ENCODE results near the gene PRKCB.

PRKCB gene

DNA sequence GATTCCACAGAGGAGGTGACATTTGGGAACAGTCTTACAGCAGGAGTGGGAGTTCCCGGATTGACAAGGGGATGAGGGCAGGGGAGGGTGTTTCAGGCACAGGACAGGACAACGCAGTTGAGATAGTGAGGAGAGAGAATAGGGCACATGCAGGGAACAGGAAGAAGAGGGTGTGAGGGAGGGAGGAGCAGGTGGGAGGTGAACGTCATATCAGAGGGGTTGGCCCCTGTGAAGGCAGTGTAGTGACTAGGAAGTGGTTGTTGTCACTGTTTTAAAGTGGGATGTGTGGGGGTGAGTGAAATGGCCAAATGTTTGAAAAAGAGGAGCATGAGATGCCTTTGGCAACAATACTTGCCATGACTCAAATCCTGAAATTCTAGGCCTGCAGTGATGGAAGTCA is 12.2 kb downstream of the PRKCB start:
- Histone ChIP-seq H4K20me1 (no peaks in the 10 kb centered on the region), H3K4me2 (no peak overlapping the region), H3K9ac (no peak overlapping the region), H3K4me1 (peaks cover 9% of the 10 kb centered on the region), H3K36me3 (no peaks in the 10 kb centered on the region), H3K27me3 (no peaks in the 10 kb centered on the region), H3K27ac (no peak overlapping the region), H3K4me3 (no peak overlapping the region), H3K9me3 (peaks cover 14% of the 10 kb centered on the region)
- TF ChIP-seq Cebpa-rat (IDR thresholded peaks at IDR 0.05), result no peak

DNA sequence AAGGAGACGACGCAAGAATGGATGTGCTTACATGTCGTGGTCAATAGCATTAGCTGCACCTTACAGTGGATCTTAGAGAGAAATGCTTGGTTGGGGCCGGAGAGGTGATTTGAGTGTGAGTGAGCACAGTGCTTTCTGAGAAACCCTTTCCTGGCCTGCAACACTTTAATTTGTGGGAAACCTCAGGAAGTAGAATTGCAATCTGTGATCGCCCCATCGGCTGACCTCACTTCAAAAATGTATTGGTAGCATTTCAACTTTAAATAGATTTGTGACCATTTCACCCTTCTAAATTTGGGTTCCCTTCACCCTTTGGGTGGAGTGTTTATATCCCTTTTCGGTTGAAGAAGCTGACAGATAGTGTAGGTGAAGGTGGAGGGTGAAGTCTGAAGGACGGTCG is 13.2 kb downstream of the PRKCB start:
- no peaks in the 10 kb centered on the region for H4K20me1 ChIP-seq
- H3K36me3 ChIP-seq, result no peaks in the 10 kb centered on the region
- H3K9ac ChIP-seq, result no peak overlapping the region
- H3K4me3 ChIP-seq, result no peak overlapping the region
- peaks cover 14% of the 10 kb centered on the region for H3K4me1 ChIP-seq
- TF ChIP-seq Cebpa-rat (IDR thresholded peaks at IDR 0.05), result no peak
- H3K9me3 ChIP-seq, result peaks cover 18% of the 10 kb centered on the region
- no peak overlapping the region for H3K4me2 ChIP-seq
- no peaks in the 10 kb centered on the region for H3K27me3 ChIP-seq
- H3K27ac ChIP-seq, result no peak overlapping the region

DNA sequence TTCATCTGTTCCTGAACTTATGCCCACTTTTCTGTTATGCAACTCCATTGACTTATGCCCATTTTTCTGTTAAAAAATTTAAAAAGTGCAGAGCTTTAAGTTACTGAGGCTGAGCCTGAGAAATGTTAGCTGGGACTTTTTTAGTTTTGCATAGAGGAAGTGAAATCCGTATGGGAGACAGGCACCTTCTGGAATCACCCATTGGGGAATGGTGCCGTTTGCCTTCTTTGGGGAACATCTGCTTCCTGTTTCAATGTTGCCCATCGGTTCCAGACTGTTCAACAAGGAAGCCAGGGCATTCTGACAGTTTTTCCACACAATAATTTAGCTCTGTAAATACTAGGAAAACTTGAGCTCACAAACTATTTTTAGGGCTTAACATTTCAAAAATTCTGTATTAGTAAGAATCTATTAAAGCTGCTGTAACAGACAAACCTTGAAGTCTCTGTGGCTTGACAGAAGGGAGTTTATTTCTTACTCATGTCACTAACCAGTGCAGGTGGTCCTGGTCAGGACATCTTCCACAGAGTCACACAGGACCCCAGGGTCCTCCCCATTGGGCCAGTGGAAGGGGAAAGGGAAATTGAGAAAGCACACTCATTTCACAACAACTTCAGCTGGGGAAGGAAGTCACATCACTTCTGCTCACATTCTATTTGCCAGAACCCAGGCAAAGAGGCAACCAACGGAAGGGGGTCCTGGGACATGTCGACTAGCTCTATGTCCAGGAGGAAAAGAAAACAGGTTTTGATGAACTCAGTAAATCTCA is 17.2 kb downstream of the PRKCB start:
- H3K4me3 ChIP-seq, result no peak overlapping the region
- H3K4me2 ChIP-seq, result peak overlapping the region; percentile 15
- no peaks in the 10 kb centered on the region for H4K20me1 ChIP-seq
- H3K4me1 ChIP-seq, result peaks cover 17% of the 10 kb centered on the region
- no peaks in the 10 kb centered on the region for H3K36me3 ChIP-seq
- H3K27me3 ChIP-seq, result no peaks in the 10 kb centered on the region
- peaks cover 18% of the 10 kb centered on the region for H3K9me3 ChIP-seq
- no peak overlapping the region for H3K27ac ChIP-seq
- H3K9ac ChIP-seq, result no peak overlapping the region
- no peak for TF ChIP-seq Cebpa-rat (IDR thresholded peaks at IDR 0.05)

DNA sequence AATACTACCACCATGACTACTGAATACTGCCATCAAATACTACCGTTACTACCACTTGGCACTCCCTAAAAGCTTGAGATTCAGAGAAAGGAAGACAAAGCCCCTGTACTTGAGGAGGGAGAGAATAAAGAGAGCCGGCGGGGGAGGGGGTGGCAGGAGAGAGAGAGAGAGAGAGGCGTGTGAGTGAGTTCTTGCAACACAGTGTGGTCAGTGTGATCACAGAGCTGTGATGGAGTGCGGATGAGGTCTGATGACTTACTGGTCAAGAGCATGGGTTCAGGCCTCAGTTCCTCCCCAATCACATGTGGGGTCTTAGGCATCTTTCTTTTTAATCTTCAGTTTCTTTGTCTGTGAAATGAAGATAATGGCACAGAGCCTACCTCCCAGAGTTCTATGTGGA is 19.2 kb downstream of the PRKCB start:
- Histone ChIP-seq H3K4me3 (no peak overlapping the region), H3K27me3 (no peaks in the 10 kb centered on the region), H3K27ac (no peak overlapping the region), H3K4me2 (no peak overlapping the region), H4K20me1 (no peaks in the 10 kb centered on the region), H3K9ac (no peak overlapping the region), H3K36me3 (no peaks in the 10 kb centered on the region), H3K9me3 (peaks cover 13% of the 10 kb centered on the region; the same call in 1 of the 2 replicates), H3K4me1 (peaks cover 33% of the 10 kb centered on the region)
- TF ChIP-seq Cebpa-rat (IDR thresholded peaks at IDR 0.05), result no peak

DNA sequence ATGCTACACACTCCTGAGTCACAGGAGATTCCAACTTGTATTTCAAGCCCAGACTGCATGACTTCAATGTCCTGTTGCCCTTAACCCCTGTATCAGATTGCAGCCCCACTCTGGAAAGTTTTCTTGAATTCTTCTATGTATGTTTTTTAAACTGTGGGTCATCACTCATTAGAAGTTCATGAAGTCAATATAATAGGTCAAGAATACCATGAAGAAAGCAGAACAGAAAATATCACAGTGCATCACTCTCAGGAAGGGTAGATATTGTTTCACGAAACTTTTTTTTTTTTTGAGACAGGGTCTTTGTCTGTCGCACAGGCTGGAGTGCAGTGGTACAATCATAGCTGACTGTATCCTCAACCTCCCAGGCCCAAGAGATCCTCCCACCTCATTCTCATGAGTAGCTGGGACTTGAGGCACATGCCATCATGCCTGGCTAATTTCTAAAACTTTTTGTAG is 20.5 kb downstream of the PRKCB start:
- Histone ChIP-seq H3K4me3 (no peak overlapping the region), H3K27me3 (no peaks in the 10 kb centered on the region), H3K9me3 (peaks cover 10% of the 10 kb centered on the region; the same call in 1 of the 2 replicates), H3K36me3 (no peaks in the 10 kb centered on the region), H3K9ac (no peak overlapping the region), H4K20me1 (no peaks in the 10 kb centered on the region), H3K4me2 (no peak overlapping the region), H3K4me1 (peaks cover 37% of the 10 kb centered on the region), H3K27ac (no peak overlapping the region)
- no peak for TF ChIP-seq Cebpa-rat (IDR thresholded peaks at IDR 0.05)

DNA sequence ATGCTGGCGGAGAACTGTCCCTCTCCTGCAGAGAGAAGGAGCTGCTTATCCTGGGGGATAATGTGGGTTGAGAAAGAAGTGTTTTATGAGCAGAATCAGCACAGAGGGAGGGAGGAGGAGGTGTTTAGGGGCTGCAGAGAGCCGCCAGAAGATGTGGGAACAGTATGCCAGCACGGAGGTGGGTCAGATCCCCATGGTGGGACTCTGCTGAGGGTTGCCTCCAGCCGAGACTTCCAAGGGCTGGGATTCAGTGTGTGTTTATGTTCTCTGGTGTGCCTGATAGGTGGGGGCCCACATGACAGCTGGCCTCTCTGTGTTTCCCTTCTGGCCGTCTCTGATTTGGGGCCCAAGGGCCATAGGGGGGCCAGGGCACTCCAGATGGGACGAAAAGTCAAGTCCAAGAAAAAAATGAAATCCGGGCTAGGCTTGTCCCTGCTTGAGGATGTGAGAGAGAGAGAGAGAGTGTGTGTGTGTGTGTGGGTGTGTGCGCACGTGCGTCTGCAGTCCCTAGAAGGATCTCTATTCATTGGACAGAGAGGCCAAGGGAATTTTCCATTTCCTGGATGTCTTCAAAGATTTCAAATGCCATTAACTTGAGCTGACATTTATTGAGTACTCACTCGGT is 21.6 kb downstream of the PRKCB start:
- H3K4me3 ChIP-seq, result no peak overlapping the region
- H3K9ac ChIP-seq, result no peak overlapping the region
- no peaks in the 10 kb centered on the region for H3K27me3 ChIP-seq
- no peaks in the 10 kb centered on the region for H3K36me3 ChIP-seq
- no peak for TF ChIP-seq Cebpa-rat (IDR thresholded peaks at IDR 0.05)
- H3K4me1 ChIP-seq, result peaks cover 48% of the 10 kb centered on the region
- H3K9me3 ChIP-seq, result peaks cover 8% of the 10 kb centered on the region; the same call in 1 of the 2 replicates
- no peaks in the 10 kb centered on the region for H4K20me1 ChIP-seq
- H3K27ac ChIP-seq, result no peak overlapping the region
- H3K4me2 ChIP-seq, result no peak overlapping the region

DNA sequence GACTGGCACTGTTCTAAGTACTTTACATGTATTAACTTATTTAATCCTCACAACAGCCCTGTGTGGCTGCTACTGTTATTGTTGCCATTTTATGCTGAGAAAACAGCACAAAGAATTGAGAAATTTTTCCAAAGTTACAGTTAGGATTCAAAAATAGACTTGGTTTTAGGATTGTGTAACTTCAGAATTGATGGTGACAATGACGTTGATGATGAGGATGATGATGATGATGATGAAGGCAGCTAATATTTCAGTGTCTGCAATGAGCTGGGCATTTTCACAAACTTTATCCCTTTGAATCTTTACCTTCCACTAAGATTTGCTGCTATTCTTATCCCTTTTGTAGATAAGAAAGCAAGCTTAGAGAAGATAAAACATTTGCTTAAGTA is 22.1 kb downstream of the PRKCB start:
- Histone ChIP-seq H3K4me2 (peak overlapping the region; percentile 58), H3K27me3 (no peaks in the 10 kb centered on the region), H3K36me3 (no peaks in the 10 kb centered on the region), H3K4me3 (no peak overlapping the region), H3K9me3 (peaks cover 4% of the 10 kb centered on the region; the same call in 1 of the 2 replicates), H4K20me1 (no peaks in the 10 kb centered on the region), H3K27ac (peak overlapping the region; percentile 7; the same call in 1 of the 2 replicates), H3K9ac (no peak overlapping the region), H3K4me1 (peaks cover 50% of the 10 kb centered on the region)
- TF ChIP-seq Cebpa-rat (IDR thresholded peaks at IDR 0.05), result no peak

DNA sequence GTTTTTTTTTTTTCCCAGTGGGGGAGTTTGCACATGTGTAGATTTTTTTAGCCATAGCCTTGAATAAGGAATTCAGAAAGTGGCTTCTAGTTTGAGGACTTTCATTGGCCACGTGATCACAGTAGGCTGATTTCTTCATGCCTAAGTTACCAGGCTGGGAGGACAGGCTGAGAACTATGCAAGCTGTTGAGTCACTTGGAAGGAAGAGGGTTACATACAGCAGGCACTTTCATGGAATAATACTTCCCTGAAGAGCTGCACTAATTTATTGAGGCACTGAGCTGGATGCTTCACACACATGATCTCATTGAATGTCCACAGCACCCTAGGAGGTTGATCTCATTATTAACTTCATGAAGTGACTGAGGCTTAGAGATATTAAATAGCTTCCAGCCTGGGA is 22.8 kb downstream of the PRKCB start:
- Histone ChIP-seq H3K9ac (no peak overlapping the region), H3K27me3 (no peaks in the 10 kb centered on the region), H3K9me3 (no peaks in the 10 kb centered on the region), H3K4me1 (peaks cover 44% of the 10 kb centered on the region), H3K4me3 (no peak overlapping the region), H3K27ac (no peak overlapping the region), H4K20me1 (no peaks in the 10 kb centered on the region), H3K4me2 (peak overlapping the region; percentile 58), H3K36me3 (no peaks in the 10 kb centered on the region)
- no peak for TF ChIP-seq Cebpa-rat (IDR thresholded peaks at IDR 0.05)

DNA sequence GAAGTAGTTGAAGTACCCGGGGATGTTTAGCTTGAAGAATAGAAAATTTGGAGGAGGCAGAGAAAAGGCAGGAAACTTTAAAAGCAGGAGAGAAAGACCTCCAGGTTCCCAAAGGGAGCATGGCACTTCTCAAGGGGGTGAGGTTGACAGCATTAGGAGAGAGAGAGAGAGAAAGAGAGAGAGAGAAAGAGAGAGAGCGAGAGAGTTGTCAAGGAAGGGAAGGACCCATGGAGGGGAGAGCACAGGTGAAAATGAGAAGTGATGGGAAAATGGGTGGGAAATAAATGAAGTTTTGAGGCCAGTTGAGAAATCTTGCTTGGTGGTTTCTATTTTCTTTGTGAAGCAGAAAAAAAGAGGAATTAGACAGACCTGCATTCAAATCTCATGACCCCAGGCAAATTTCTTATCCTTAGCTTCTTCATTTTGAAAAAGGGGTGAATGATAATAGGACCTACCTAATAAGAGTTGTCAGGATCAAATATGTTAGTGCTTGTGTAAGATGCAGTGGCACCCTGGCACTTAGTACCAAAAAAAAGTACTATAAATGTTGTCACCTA is 24.0 kb downstream of the PRKCB start:
- peaks cover 54% of the 10 kb centered on the region for H3K4me1 ChIP-seq
- no peaks in the 10 kb centered on the region for H4K20me1 ChIP-seq
- H3K4me2 ChIP-seq, result peak overlapping the region; percentile 58
- H3K36me3 ChIP-seq, result no peaks in the 10 kb centered on the region
- no peaks in the 10 kb centered on the region for H3K27me3 ChIP-seq
- peak overlapping the region; percentile 45; the same call in 1 of the 2 replicates for H3K27ac ChIP-seq
- H3K4me3 ChIP-seq, result no peak overlapping the region
- TF ChIP-seq Cebpa-rat (IDR thresholded peaks at IDR 0.05), result no peak
- no peaks in the 10 kb centered on the region for H3K9me3 ChIP-seq
- no peak overlapping the region for H3K9ac ChIP-seq

DNA sequence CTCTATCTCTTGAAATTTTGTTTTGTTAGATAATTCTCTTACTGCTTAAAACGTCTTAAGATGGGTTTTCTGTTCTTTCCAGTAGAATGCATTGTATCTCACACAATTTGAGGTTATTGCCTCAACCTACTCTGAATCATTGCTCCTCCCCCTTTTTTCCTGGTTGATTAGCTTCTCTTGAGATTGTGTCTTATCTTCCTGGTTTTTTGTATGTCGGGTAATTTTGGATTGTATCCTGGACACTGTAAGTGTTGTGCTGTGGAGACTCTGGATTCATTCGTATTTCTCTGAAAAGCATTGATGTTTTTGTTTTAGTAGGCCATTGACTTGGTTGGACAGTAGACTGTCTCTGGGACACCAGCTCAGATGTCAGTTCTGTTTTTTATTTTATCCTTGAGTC is 26.1 kb downstream of the PRKCB start:
- H3K4me3 ChIP-seq, result no peak overlapping the region
- no peaks in the 10 kb centered on the region for H3K27me3 ChIP-seq
- no peaks in the 10 kb centered on the region for H4K20me1 ChIP-seq
- H3K9me3 ChIP-seq, result no peaks in the 10 kb centered on the region
- H3K27ac ChIP-seq, result peak overlapping the region; percentile 23; the same call in 1 of the 2 replicates
- H3K9ac ChIP-seq, result no peak overlapping the region
- TF ChIP-seq Cebpa-rat (IDR thresholded peaks at IDR 0.05), result no peak
- no peaks in the 10 kb centered on the region for H3K36me3 ChIP-seq
- H3K4me2 ChIP-seq, result peak overlapping the region; percentile 53; the same call in 1 of the 2 replicates
- peaks cover 73% of the 10 kb centered on the region for H3K4me1 ChIP-seq

All from BLaER1 (cell line).